ENCODE measurements around the gene RAB1B.

Gene RAB1B

DNA sequence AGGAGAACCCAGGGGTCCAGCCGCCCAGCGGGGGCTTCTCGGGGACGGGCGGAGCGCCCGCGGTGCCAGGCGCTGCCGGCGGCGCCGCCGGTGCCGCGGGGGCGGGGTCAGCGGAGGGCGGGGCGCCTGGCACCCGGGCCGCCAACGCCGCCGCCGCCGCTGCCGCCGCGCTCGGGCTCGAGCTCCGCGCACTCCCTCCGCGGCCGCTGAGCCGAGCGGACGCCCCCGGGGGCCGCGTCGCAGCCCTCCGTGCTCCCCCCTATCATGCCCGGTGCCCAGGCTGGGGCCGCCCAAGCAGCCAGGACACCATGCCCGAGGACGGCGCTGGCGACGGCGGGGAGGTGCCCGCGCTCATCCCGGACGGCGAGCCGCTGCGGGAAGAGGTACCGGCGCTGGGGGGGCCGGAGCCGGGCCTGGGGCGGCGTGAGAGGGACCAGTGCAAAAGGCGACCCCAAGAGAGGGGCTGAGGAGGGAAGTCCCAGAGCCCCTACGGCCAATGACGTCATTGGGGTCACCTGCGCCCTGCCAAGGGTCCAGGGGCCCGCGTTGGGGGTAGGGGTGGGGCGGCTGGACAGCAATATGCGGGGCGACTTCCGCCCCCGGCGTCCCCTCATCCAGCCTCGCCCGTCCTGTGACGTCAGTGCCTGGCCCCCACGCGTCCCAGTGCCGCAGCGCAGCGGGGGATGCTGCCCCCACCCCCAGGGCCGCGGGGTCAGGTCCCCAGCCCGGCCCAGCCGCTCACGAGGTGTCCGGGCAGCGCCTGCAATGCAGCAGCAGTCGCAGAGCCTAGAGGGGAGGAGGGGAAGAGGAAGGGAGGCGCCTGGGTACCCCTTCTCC is 23.5 kb downstream of the RAB1B start, which contains the start of gene TMEM151A:
Gene TMEM151A, plus strand, starts transcription at position 189 of the 837 bp plus-strand sequence. Its CDS starts 120 bp downstream, at position 309.
- TF ChIP-seq, protein P1, sequence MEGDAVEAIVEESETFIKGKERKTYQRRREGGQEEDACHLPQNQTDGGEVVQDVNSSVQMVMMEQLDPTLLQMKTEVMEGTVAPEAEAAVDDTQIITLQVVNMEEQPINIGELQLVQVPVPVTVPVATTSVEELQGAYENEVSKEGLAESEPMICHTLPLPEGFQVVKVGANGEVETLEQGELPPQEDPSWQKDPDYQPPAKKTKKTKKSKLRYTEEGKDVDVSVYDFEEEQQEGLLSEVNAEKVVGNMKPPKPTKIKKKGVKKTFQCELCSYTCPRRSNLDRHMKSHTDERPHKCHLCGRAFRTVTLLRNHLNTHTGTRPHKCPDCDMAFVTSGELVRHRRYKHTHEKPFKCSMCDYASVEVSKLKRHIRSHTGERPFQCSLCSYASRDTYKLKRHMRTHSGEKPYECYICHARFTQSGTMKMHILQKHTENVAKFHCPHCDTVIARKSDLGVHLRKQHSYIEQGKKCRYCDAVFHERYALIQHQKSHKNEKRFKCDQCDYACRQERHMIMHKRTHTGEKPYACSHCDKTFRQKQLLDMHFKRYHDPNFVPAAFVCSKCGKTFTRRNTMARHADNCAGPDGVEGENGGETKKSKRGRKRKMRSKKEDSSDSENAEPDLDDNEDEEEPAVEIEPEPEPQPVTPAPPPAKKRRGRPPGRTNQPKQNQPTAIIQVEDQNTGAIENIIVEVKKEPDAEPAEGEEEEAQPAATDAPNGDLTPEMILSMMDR (conservative IDR thresholded peaks at IDR 0.05): no peak
- H3K27ac ChIP-seq: peak within 1 kb of the TSS; percentile 78; the same call in 1 of the 2 replicates

DNA sequence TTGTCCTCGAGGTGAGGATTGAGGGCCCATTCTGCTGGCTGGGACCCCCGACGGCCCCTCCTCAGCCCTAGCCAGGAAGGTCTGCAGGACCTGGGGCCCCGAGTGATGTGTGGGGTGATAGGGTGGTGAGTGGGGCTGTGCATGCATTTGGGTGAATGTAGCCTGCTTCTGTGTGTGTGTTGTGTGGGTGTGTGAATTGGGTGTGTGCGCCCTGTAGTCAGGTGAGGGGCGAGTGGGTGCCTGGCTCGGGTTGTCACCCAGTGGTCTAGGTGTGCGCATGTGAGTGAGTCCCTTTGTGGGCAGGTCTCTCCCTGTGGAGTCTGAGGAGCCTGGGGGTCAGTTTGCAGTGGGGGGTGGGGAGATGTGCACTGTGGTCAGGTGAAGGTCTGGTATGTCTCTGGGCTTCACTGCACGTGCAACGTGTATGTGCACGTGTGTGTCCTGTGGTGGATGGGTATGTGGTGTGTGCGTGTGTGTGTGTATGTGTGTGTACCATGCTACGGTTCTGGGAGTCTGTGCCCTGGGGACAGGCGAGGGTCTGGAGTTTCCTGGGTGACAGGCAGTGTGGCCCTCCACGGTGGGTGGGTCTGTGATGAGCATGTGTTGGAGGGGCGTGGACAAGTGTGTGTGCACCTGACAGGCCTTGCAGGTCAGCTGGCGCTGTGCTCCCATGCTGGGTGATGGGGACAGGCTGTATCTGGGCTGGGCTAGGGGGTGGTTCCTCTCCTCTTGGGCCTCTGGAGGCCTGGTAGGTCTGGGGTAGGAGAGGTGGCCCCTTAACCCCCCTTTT is 24.3 kb downstream of the RAB1B start:
- TF ChIP-seq, protein P1 (conservative IDR thresholded peaks at IDR 0.05): no peak
- peak overlapping the region; percentile 78; the same call in 1 of the 2 replicates for H3K27ac ChIP-seq

DNA sequence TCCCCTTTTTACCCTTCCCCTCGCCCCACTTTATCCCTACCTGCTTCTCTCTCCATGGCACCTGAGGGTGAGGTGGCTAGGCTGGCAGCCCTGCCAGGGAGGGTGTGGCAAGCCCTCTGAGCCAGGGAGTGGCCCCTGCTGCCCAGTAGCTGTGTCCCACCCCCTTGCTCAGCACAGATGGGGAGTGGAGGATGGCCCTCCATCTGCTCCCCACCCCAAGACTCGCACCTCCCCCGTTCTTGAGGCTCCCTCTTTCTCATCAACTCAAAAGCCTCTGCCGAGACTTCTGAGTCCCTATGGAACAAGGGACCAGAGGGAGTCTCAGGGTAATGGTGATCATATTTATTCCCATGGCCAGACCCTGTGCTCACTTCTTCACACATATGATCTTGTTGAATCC is 24.9 kb downstream of the RAB1B start:
- no peak overlapping the region for H3K27ac ChIP-seq
- TF ChIP-seq, protein P1 (conservative IDR thresholded peaks at IDR 0.05): no peak

DNA sequence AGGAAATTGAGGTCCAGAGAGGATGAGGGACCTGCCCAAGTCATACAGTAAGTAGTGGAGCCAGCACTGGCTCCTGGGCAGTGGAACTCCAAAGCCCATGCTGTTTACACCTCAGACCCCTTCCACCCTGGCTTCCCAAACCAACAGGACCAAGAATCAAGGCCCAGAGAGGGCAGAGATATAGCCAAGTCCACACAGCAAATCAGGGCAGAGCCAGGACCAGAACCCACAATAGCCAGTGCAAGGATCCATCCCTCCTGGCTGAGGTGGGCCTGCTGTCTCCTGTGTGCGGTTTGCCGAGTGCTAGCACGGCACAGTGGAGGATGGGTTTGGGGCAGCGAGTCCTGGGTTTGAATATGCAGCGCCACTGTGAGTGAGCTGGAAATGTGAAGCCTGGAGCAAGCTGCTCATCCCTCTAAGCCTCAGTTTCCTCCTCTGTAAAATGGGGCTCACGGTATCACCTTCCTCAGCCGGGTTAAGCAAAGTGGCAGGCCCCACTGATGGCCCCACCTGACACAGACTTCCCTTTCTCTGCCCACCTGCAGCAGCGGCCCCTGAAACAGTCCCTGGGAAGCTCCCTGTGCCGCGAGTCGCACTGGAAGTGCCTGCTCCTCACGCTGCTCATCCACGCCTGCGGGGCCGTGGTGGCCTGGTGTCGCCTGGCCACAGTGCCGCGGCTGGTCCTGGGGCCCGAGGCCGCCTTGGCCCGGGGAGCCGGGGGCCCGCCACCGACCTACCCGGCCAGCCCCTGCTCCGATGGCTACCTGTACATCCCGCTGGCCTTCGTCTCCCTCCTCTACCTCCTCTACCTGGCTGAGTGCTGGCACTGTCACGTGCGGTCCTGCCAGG is 25.6 kb downstream of the RAB1B start:
- no peak overlapping the region for H3K27ac ChIP-seq
- TF ChIP-seq, protein P1 (conservative IDR thresholded peaks at IDR 0.05): no peak

DNA sequence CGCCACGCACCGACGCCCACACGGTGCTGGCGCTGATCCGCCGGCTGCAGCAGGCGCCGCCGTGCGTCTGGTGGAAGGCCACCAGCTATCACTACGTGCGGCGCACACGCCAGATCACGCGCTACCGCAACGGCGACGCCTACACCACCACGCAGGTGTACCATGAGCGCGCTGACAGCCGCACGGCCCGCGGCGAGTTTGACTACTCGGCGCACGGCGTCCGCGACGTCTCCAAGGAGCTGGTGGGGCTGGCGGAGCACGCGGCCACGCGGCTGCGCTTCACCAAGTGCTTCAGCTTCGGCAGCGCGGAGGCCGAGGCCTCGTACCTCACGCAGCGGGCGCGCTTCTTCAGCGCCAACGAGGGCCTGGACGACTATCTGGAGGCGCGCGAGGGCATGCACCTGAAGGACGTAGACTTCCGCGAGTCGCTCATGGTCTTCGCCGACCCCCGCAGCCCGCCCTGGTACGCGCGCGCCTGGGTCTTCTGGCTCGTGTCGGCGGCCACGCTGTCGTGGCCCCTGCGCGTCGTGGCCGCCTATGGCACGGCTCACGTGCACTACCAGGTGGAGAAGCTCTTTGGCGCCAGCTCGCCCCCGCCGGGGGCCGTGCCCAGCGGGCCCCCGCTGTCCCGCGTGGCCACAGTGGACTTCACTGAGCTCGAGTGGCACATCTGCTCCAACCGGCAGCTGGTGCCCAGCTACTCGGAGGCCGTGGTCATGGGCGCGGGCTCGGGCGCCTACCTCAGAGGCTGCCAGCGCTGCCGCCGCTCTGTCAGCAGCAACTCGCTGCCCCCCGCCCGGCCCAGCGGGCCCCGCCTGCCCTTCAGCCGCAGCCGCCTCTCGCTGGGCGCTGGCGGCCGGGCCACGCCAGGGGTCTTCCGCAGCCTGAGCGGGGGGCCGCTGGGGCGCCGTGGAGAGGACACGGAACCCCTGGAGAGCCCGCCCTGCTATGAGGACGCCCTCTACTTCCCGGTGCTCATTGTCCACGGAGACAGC is 26.5 kb downstream of the RAB1B start:
- TF ChIP-seq, protein P1 (conservative IDR thresholded peaks at IDR 0.05): no peak
- no peak overlapping the region for H3K27ac ChIP-seq

DNA sequence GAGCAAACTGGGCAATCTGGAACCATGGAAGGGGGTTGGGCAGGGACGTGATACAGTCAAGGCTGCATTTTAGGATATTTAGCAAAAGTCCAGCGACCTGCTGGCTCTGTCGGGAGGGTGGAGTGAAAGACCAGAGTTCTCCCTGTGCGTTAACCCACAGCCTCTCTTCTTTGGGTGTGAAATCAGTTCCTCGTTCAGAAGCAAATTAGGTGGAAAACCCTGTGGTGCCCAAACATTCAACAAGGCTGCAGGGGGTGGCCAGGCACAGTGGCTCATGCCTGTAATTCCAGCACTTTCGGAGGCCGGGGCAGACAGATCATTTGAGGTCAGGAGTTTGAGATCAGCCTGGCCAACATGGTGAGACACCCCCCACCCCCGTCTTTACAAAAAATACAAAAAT is 29.2 kb downstream of the RAB1B start:
- no peak overlapping the region for H3K27ac ChIP-seq
- TF ChIP-seq, protein P1 (conservative IDR thresholded peaks at IDR 0.05): no peak
